Tibial nerve (tissue), 4 donors: ENCODE data around the gene PLEKHG2. TPM values are rescaled to one million over a fixed set of nuclear protein-coding genes. Genes with fewer than 3 reads are reported as not detected.

Source experiments
- DNase-seq, 2 donors: peaks; one replicate each; pipeline ENCODE4 v3.0.0-alpha.2; 2019; ENCODE audit warnings: low spot score in 2 of 2
- H3K27ac ChIP-seq, 4 donors: fragments of 200-600 bp; sonication (generic) in 3 of 4; one replicate each; pipeline ENCODE4 v1.5.1; 2017 to 2019; ENCODE audit warnings: mild to moderate bottlenecking in 1 of 4
- H3K27me3 ChIP-seq, 2 donors: fragments of 200-600 bp; sonication (generic) in 1 of 2; one replicate each; pipeline versions ENCODE4 v1.5.1 to v1.6.0; 2017 to 2019
- H3K36me3 ChIP-seq, 3 donors: fragments of 200-600 bp; sonication (generic); one replicate each; pipeline ENCODE4 v1.5.1; 2018 to 2019
- H3K4me1 ChIP-seq, 4 donors: fragments of 200-600 bp; sonication (generic) in 3 of 4; one replicate each; pipeline ENCODE4 v1.5.1; 2017 to 2019
- H3K4me3 ChIP-seq, 4 donors: fragments of 200-600 bp; sonication (generic) in 3 of 4; one replicate each; pipeline ENCODE4 v1.5.1; 2017 to 2019; ENCODE audit warnings: mild to moderate bottlenecking in 1 of 4, moderate library complexity in 1 of 4
- H3K9me3 ChIP-seq, 4 donors: fragments of 200-600 bp; sonication (generic) in 3 of 4; one replicate each; pipeline ENCODE4 v1.5.1; 2017 to 2019
- EP300 ChIP-seq, 2 donors: sonication (generic); formaldehyde crosslinking; IDR thresholded peaks; one replicate each; pipeline ENCODE4 v1.6.1; 2017; ENCODE audit warnings: antibody characterized with exemption in 2 of 2, mild to moderate bottlenecking in 1 of 2
- POLR2A ChIP-seq, 2 donors: fragments of 450-650 bp; IDR thresholded peaks; one replicate each; pipeline ENCODE4 v1.6.1; 2017; ENCODE audit warnings: antibody characterized with exemption in 2 of 2, mild to moderate bottlenecking in 2 of 2, moderate library complexity in 2 of 2
- WGBS, 2 donors: methylation state at CpG; one replicate each; pipeline ENCODE4 v1.1.5; 2018; 5-methylcytosine and 5-hydroxymethylcytosine counted together
- total RNA-seq, 4 donors: library from RNA; depleted of rRNA; stranded (reverse); fragments of >200 nt; gene quantifications; one replicate each; pipeline ENCODE4 v1.1.0, GENCODE V29; 2016
- TF ChIP-seq, protein P1 (sequence below), 5 experiments: fragments of 200-600 bp in 3 of 5; fragments of 450-650 bp in 2 of 5; sonication (generic) in 3 of 5; IDR thresholded peaks; one replicate each; pipeline ENCODE4 v1.5.1; 2016 to 2019; ENCODE audit warnings: antibody characterized with exemption in 5 of 5, mild to moderate bottlenecking in 3 of 5, moderate library complexity in 2 of 5

Gene PLEKHG2
- total RNA-seq, 4 donors from 2014 or later = 20.1 to 62.1 (median 35.6) TPM

DNA sequence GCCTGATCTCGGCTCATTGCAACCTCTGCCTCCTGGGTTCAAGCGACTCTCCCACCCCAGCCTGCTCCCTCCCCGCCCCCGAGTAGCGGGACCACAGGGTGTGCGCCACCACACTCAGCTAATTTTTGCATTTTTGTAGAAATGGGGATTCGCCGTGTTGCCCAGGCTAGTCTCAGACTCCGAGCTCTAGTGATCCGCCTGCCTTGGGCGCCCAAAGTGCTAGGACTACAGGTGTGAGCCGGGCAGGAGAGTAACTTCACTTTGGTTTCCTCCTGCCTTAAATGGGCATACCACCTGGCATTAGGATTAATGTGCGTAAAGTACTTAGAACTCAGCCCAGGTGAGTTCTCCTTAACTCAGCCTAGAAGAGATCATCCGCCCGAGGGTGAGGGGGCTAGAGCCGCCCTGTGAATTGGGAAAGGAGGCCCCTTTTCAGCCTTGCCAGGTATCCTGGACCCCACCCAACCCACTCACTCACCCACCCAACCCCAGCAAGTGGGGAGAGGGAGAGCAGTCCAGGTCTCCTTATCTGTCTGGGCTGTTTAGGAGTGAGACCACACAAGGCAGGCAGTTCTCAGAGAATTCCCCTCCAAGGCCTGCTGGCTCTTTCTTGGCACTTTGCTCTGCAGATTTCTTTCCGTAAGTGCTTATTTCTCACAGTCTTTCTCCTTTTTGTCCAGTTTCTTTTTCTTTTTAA is 7.1 kb upstream of the PLEKHG2 start:
- Histone ChIP-seq H3K9me3 (no peaks in the 10 kb centered on the region), H3K27me3 (peaks cover 0 to 3% of the 10 kb centered on the region in 2 donors), H3K4me3 (peak overlapping the region; percentile 66 to 98 (median 88)), H3K4me1 (peaks cover 0 to 55% (median 46%) of the 10 kb centered on the region in 4 donors), H3K36me3 (peaks cover 10 to 22% (median 18%) of the 10 kb centered on the region in 3 donors), H3K27ac (peak overlapping the region; percentile 94 to 100 (median 100))
- WGBS, 2 donors = 88% methylated on average over 14 to 17 of the region's 17 CpGs
- DNase-seq = no peak
- TF ChIP-seq POLR2A (IDR thresholded peaks at IDR 0.05) = no peak
- TF ChIP-seq EP300 (IDR thresholded peaks at IDR 0.05) = no peak
- TF ChIP-seq, protein P1, sequence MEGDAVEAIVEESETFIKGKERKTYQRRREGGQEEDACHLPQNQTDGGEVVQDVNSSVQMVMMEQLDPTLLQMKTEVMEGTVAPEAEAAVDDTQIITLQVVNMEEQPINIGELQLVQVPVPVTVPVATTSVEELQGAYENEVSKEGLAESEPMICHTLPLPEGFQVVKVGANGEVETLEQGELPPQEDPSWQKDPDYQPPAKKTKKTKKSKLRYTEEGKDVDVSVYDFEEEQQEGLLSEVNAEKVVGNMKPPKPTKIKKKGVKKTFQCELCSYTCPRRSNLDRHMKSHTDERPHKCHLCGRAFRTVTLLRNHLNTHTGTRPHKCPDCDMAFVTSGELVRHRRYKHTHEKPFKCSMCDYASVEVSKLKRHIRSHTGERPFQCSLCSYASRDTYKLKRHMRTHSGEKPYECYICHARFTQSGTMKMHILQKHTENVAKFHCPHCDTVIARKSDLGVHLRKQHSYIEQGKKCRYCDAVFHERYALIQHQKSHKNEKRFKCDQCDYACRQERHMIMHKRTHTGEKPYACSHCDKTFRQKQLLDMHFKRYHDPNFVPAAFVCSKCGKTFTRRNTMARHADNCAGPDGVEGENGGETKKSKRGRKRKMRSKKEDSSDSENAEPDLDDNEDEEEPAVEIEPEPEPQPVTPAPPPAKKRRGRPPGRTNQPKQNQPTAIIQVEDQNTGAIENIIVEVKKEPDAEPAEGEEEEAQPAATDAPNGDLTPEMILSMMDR (IDR thresholded peaks at IDR 0.05) = no peak

DNA sequence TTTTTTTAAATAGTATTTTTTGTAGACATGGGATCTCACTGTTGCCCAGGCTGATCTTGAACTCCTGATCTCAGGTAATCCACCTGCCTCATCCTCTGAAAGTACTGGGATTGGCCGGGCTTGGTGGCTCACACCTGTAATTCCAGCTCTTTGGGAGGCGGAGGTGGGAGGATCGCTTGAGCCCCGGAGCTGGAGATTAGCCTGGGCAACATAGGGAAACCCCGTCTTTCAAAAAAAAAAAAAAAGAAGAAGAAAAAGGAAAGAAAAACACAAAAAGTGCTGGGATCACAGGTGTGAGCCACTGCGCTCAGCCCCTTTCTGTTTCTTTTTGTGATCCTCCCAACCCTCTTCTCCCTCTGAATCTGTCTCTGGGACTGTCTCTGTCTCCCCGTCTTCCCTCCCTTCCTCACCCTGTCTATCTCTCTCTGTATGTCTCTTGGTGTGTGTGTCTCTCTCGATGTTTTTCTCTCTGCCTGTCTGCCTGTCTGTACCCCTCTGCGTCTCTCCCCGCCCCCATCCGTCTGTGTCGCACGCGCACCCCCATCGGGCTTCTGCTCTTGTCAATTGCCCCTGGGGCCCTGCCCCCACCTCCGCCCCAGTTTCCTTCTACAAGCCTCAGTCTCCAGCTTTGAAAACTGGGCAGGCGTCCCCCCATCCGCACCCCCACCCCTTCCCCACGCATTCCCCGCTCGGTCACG is 6.4 kb upstream of the PLEKHG2 start:
- Histone ChIP-seq H3K27me3 (peaks cover 0 to 3% of the 10 kb centered on the region in 2 donors), H3K4me1 (peaks cover 4 to 56% (median 49%) of the 10 kb centered on the region in 4 donors), H3K27ac (peak overlapping the region; percentile 94 to 100 (median 100)), H3K36me3 (peaks cover 10 to 22% (median 18%) of the 10 kb centered on the region in 3 donors), H3K4me3 (peak overlapping the region; percentile 66 to 98 (median 88)), H3K9me3 (no peaks in the 10 kb centered on the region)
- 16 to 19% methylated on average over 19 to 21 of the region's 22 CpGs for WGBS, 2 donors
- TF ChIP-seq EP300 (IDR thresholded peaks at IDR 0.05) = no peak
- TF ChIP-seq POLR2A (IDR thresholded peaks at IDR 0.05) = peak in 1 of 2 donors; percentile 2
- peak in 1 of 2 donors; percentile 82 for DNase-seq

DNA sequence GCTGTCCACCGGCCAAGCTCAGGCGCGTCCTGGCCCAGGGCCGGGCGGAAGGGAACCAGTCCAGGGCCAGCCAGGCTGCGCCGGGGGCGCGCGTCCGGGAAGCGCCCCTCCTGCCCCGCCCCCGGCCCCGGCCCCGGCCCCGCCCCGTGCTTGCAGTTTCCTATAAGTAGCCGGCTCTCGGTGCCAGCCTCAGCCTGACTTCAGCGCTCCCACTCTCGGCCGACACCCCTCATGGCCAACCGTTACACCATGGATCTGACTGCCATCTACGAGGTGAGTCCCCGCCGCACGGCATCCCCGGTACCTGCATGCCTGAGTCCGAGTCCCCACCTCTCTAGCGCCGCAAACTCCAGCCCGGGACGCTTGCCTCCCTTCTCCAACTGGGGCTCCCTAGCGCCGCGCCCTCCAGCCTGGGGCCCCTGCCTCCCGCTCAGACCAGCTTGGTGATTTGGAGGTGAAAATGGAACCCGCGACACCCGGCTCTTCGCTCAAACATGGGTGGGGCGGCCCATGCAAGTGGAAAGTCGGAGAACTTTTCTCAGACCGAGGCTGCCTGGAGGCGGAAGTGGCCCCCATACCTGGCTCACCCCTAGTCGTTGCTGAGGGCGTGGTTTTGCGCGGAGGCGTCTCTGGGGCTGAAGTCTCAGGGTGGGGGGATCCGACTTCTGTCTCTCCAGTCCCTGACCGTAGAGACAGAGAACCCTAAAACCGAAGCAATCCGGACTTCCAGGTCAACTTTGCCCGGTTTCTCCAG is 5.6 kb upstream of the PLEKHG2 start, which contains the start of gene ZFP36:
Gene ZFP36 (plus strand): TSS at position 192 of the 754 bp plus-strand sequence. CDS start 58 bp downstream, at position 250.
- Histone ChIP-seq H3K27me3 (peaks cover 0 to 3% of the 10 kb centered on the region in 2 donors), H3K4me3 (peak within 1 kb of the TSS; percentile 66 to 98 (median 88)), H3K36me3 (peaks cover 10 to 22% (median 18%) of the 10 kb centered on the region in 3 donors), H3K4me1 (peaks cover 6 to 56% (median 49%) of the 10 kb centered on the region in 4 donors), H3K9me3 (no peaks in the 10 kb centered on the region), H3K27ac (peak within 1 kb of the TSS; percentile 94 to 100 (median 100))
- DNase-seq = peak; percentile 90 to 95
- TF ChIP-seq, protein P1 (IDR thresholded peaks at IDR 0.05) = peak in 2 of 5 experiments; percentile 25 to 26
- TF ChIP-seq EP300 (IDR thresholded peaks at IDR 0.05) = peak; percentile 39 to 100
- peak; percentile 97 to 99 for TF ChIP-seq POLR2A (IDR thresholded peaks at IDR 0.05)
- 1% methylated on average over 41 to 42 of the region's 56 CpGs for WGBS, 2 donors

DNA sequence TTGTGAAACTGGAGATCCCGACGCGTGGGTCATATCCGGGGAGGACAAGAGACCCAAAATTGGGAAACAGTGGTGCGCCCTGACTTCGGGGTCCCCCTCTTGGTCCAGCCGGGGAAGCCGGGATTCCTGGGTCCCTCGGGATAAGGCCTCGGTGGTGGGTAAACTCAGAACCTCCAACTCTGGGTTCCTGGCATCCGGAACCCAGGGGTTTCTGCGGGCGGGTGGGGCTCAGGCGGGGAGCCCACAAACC is 5.1 kb upstream of the PLEKHG2 start:
- no peak for DNase-seq
- peaks cover 0 to 3% of the 10 kb centered on the region in 2 donors for H3K27me3 ChIP-seq
- peaks cover 10 to 22% (median 18%) of the 10 kb centered on the region in 3 donors for H3K36me3 ChIP-seq
- H3K9me3 ChIP-seq = no peaks in the 10 kb centered on the region
- TF ChIP-seq POLR2A (IDR thresholded peaks at IDR 0.05) (no peak), EP300 (IDR thresholded peaks at IDR 0.05) (no peak)
- TF ChIP-seq, protein P1 (IDR thresholded peaks at IDR 0.05) = no peak
- peak overlapping the region; percentile 94 to 100 (median 100) for H3K27ac ChIP-seq
- 0% methylated on average over 14 of the region's 14 CpGs; no CpG with 5 or more reads in 1 of the 2 donors for WGBS, 2 donors
- peak overlapping the region; percentile 66 to 98 (median 88) for H3K4me3 ChIP-seq
- peaks cover 6 to 51% (median 44%) of the 10 kb centered on the region in 4 donors for H3K4me1 ChIP-seq

DNA sequence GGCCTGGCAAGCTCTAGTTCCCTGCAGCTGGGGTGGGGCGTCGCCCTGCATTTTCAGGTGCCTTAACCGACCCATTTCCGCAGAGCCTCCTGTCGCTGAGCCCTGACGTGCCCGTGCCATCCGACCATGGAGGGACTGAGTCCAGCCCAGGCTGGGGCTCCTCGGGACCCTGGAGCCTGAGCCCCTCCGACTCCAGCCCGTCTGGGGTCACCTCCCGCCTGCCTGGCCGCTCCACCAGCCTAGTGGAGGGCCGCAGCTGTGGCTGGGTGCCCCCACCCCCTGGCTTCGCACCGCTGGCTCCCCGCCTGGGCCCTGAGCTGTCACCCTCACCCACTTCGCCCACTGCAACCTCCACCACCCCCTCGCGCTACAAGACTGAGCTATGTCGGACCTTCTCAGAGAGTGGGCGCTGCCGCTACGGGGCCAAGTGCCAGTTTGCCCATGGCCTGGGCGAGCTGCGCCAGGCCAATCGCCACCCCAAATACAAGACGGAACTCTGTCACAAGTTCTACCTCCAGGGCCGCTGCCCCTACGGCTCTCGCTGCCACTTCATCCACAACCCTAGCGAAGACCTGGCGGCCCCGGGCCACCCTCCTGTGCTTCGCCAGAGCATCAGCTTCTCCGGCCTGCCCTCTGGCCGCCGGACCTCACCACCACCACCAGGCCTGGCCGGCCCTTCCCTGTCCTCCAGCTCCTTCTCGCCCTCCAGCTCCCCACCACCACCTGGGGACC is 4.6 kb upstream of the PLEKHG2 start:
- Histone ChIP-seq H3K36me3 (peaks cover 10 to 22% (median 18%) of the 10 kb centered on the region in 3 donors), H3K9me3 (no peaks in the 10 kb centered on the region), H3K27ac (peak overlapping the region; percentile 94 to 100 (median 100)), H3K4me3 (peak overlapping the region; percentile 66 to 98 (median 88)), H3K27me3 (peaks cover 0 to 3% of the 10 kb centered on the region in 2 donors), H3K4me1 (peaks cover 6 to 46% (median 39%) of the 10 kb centered on the region in 4 donors)
- 4 to 20% methylated on average over 13 to 24 of the region's 40 CpGs for WGBS, 2 donors
- no peak for DNase-seq
- TF ChIP-seq POLR2A (IDR thresholded peaks at IDR 0.05) (peak; percentile 5 to 45), EP300 (IDR thresholded peaks at IDR 0.05) (peak in 1 of 2 donors; percentile 95)
- TF ChIP-seq, protein P1 (IDR thresholded peaks at IDR 0.05) = peak in 1 of 5 experiments; percentile 19
